Activated T-cell treated with anti-CD3 and anti-CD28 coated beads, Interleukin-2, amount 50 U/mL, for 72 hours (primary cell): ENCODE data around the gene KLHDC7B. TPM values are rescaled to one million over a fixed set of nuclear protein-coding genes. Genes with fewer than 3 reads are reported as not detected.

Source experiments
- ATAC-seq, 2 donors: fragments of 150-1000 bp; cut with Tn5 transposase; replicated peaks in 1 of 2; 2 replicates each; pipeline ENCODE4 v1.10.0; 2021; ENCODE audit warnings: moderate library complexity in 2 of 2, mild to moderate bottlenecking in 1 of 2
- DNase-seq, 2 donors: peaks; one replicate each; pipeline ENCODE4 v3.0.0; 2021 to 2022; ENCODE audit warnings: mixed read lengths in 1 of 2
- H3K27ac Mint-ChIP-seq: one replicate; pipeline ENCODE4 v1.8.0; 2022; ENCODE audit warnings: mild to moderate bottlenecking, moderate library complexity, mixed read lengths
- H3K27me3 Mint-ChIP-seq: one replicate; pipeline ENCODE4 v1.8.0; 2022; ENCODE audit warnings: low read depth, mixed read lengths
- H3K36me3 Mint-ChIP-seq, 2 donors: one replicate each; pipeline ENCODE4 v1.8.0; 2022; ENCODE audit warnings: mixed read lengths in 2 of 2, mild to moderate bottlenecking in 1 of 2; ENCODE audit not compliant: insufficient read depth in 2 of 2
- H3K4me1 Mint-ChIP-seq: one replicate; pipeline ENCODE4 v1.8.0; 2022; ENCODE audit warnings: low read depth, mixed read lengths
- H3K4me3 Mint-ChIP-seq, 2 donors: one replicate each; pipeline ENCODE4 v1.8.0; 2022; ENCODE audit warnings: mild to moderate bottlenecking in 2 of 2, mixed read lengths in 2 of 2, moderate library complexity in 2 of 2
- H3K9me3 Mint-ChIP-seq, 2 donors: one replicate each; pipeline ENCODE4 v1.8.0; 2022; ENCODE audit warnings: mixed read lengths in 2 of 2
- total RNA-seq, 2 donors: library from RNA; stranded (reverse); gene quantifications; one replicate each; pipeline ENCODE4 v1.2.3, GENCODE V29; 2022

KLHDC7B gene
- 10 to 100 TPM; 45.5 to 49.1 TPM for total RNA-seq

GRCh38 chr22:50545522-50546325, at the start of gene KLHDC7B:
Gene KLHDC7B, plus strand, starts transcription at chr22:50545899. Its CDS starts 345 bp downstream, at chr22:50546244.
- peaks cover 2 to 4% of the 10 kb centered on the region in 2 donors for H3K9me3 Mint-ChIP-seq
- H3K4me1 Mint-ChIP-seq, result peaks cover 50% of the 10 kb centered on the region
- no peaks in the 10 kb centered on the region for H3K27me3 Mint-ChIP-seq
- DNase-seq, result peak; percentile 77 to 79
- ATAC-seq, result peak; percentile 48 to 49
- H3K36me3 Mint-ChIP-seq, result peaks cover 6 to 12% of the 10 kb centered on the region in 2 donors
- peak within 1 kb of the TSS; percentile 87 for H3K27ac Mint-ChIP-seq
- H3K4me3 Mint-ChIP-seq, result peak within 1 kb of the TSS; percentile 71 to 74

GRCh38 chr22:50497093-50497492, 48.6 kb upstream of the KLHDC7B start:
- no peak for DNase-seq
- no peaks in the 10 kb centered on the region for H3K36me3 Mint-ChIP-seq
- H3K9me3 Mint-ChIP-seq, result no peaks in the 10 kb centered on the region
- H3K27ac Mint-ChIP-seq, result no peak overlapping the region
- no peak for ATAC-seq
- no peak overlapping the region for H3K4me3 Mint-ChIP-seq
- peaks cover 6% of the 10 kb centered on the region for H3K4me1 Mint-ChIP-seq
- no peaks in the 10 kb centered on the region for H3K27me3 Mint-ChIP-seq

- no peaks in the 10 kb centered on the region for H3K27me3 Mint-ChIP-seq
- peak; percentile 81 to 86 for ATAC-seq
These were observed 47.3 kb upstream of the KLHDC7B start for GRCh38 chr22:50498322-50498890.

GRCh38 chr22:50500452-50500851, 45.2 kb upstream of the KLHDC7B start:
- no peaks in the 10 kb centered on the region for H3K36me3 Mint-ChIP-seq
- H3K27ac Mint-ChIP-seq, result no peak overlapping the region
- DNase-seq (no peak), ATAC-seq (no peak)
- no peak overlapping the region for H3K4me3 Mint-ChIP-seq
- H3K27me3 Mint-ChIP-seq, result no peaks in the 10 kb centered on the region
- H3K4me1 Mint-ChIP-seq, result peaks cover 6% of the 10 kb centered on the region
- no peaks in the 10 kb centered on the region for H3K9me3 Mint-ChIP-seq

More at GRCh38 chr22:50498322-50498890, 47.3 kb upstream of the KLHDC7B start:
- Mint-ChIP-seq H3K4me3 (no peak overlapping the region), H3K27ac (no peak overlapping the region), H3K9me3 (no peaks in the 10 kb centered on the region), H3K4me1 (peaks cover 6% of the 10 kb centered on the region), H3K36me3 (no peaks in the 10 kb centered on the region)
- peak; percentile 73 to 74 for DNase-seq

GRCh38 chr22:50502096-50502495, 43.6 kb upstream of the KLHDC7B start:
- Mint-ChIP-seq H3K27me3 (no peaks in the 10 kb centered on the region), H3K27ac (no peak overlapping the region), H3K9me3 (no peaks in the 10 kb centered on the region), H3K4me3 (no peak overlapping the region), H3K4me1 (peaks cover 6% of the 10 kb centered on the region), H3K36me3 (no peaks in the 10 kb centered on the region)
- ATAC-seq (no peak), DNase-seq (no peak)

- ATAC-seq, result no peak
- Mint-ChIP-seq H3K36me3 (peaks cover 0 to 3% of the 10 kb centered on the region in 2 donors), H3K27me3 (no peaks in the 10 kb centered on the region), H3K9me3 (no peaks in the 10 kb centered on the region), H3K27ac (no peak overlapping the region), H3K4me3 (no peak overlapping the region), H3K4me1 (peaks cover 6% of the 10 kb centered on the region)
- no peak for DNase-seq
These were observed 42.8 kb upstream of the KLHDC7B start for GRCh38 chr22:50502628-50503474.

GRCh38 chr22:50503475-50504145, 42.1 kb upstream of the KLHDC7B start:
- Mint-ChIP-seq H3K4me3 (no peak overlapping the region), H3K9me3 (no peaks in the 10 kb centered on the region), H3K27ac (no peak overlapping the region), H3K27me3 (no peaks in the 10 kb centered on the region), H3K4me1 (peaks cover 2% of the 10 kb centered on the region), H3K36me3 (peaks cover 0 to 3% of the 10 kb centered on the region in 2 donors)
- ATAC-seq, result no peak
- peak in 1 of 2 donors; percentile 53 for DNase-seq

GRCh38 chr22:50504369-50505211, 41.1 kb upstream of the KLHDC7B start:
- peaks cover 9% of the 10 kb centered on the region for H3K4me1 Mint-ChIP-seq
- no peak for DNase-seq
- no peaks in the 10 kb centered on the region for H3K9me3 Mint-ChIP-seq
- H3K4me3 Mint-ChIP-seq, result no peak overlapping the region
- no peak for ATAC-seq
- H3K27ac Mint-ChIP-seq, result no peak overlapping the region
- peaks cover 0 to 3% of the 10 kb centered on the region in 2 donors for H3K36me3 Mint-ChIP-seq
- H3K27me3 Mint-ChIP-seq, result no peaks in the 10 kb centered on the region

- ATAC-seq (no peak), DNase-seq (no peak)
- peak overlapping the region in 1 of 2 donors; percentile 36 for H3K4me3 Mint-ChIP-seq
- H3K27ac Mint-ChIP-seq, result no peak overlapping the region
- no peaks in the 10 kb centered on the region for H3K9me3 Mint-ChIP-seq
- H3K36me3 Mint-ChIP-seq, result peaks cover 0 to 4% of the 10 kb centered on the region in 2 donors
- H3K4me1 Mint-ChIP-seq, result peaks cover 17% of the 10 kb centered on the region
- no peaks in the 10 kb centered on the region for H3K27me3 Mint-ChIP-seq
These were observed 40.4 kb upstream of the KLHDC7B start for GRCh38 chr22:50505276-50505775.

- H3K36me3 Mint-ChIP-seq, result peaks cover 0 to 7% of the 10 kb centered on the region in 2 donors
- H3K4me1 Mint-ChIP-seq, result peaks cover 22% of the 10 kb centered on the region
- H3K4me3 Mint-ChIP-seq, result peak overlapping the region; percentile 89 to 97
- H3K27ac Mint-ChIP-seq, result no peak overlapping the region
- DNase-seq (no peak), ATAC-seq (no peak)
- no peaks in the 10 kb centered on the region for H3K27me3 Mint-ChIP-seq
- H3K9me3 Mint-ChIP-seq, result no peaks in the 10 kb centered on the region
These were observed 39.7 kb upstream of the KLHDC7B start for GRCh38 chr22:50505776-50506610.
